Endothelial cell of umbilical vein (primary cell): ENCODE results near the gene ATF3. TPM values are rescaled to one million over a fixed set of nuclear protein-coding genes. Genes with fewer than 3 reads are reported as not detected.

ENCODE experiments used
- BruUV-seq: library from RNA; stranded (reverse); fragments of 400-500 nt; replicated peaks from 2 replicates; lab custom pipeline; 2021; lab: Mats Ljungman, UMichigan
- CTCF ChIA-PET: fragments of 300-600, 350-600 bp; sonication (Branson Sonifier 250); formaldehyde crosslinking; loops from one replicate; lab custom pipeline; 2021; ENCODE audit warnings: antibody characterized with exemption, inconsistent platforms; lab: Charles Lee
- POLR2A ChIA-PET: fragments of 300-600, 350-600 bp; sonication (Branson Sonifier 250); formaldehyde crosslinking; loops from one replicate; lab custom pipeline; 2021; ENCODE audit warnings: antibody characterized with exemption, inconsistent platforms; lab: Charles Lee
- DNase-seq: peaks from one replicate; pipeline ENCODE4 v3.0.0-alpha.2; 2011; ENCODE audit warnings: low read depth, low spot score
- FAIRE-seq: peaks from 2 replicates; lab custom pipeline; 2011; peaks lifted over from hg19 to GRCh38; lab: Jason Lieb, UNC
- H2AFZ ChIP-seq: 2 replicates; pipeline ENCODE4 v1.6.0; 2012; ENCODE audit warnings: low read depth, low read length, control low read depth, inconsistent platforms
- H3K27ac ChIP-seq: 2 replicates; pipeline ENCODE4 v1.5.1; 2011; ENCODE audit warnings: low read depth, mild to moderate bottlenecking, control low read depth, low read length, moderate library complexity; ENCODE audit not compliant: insufficient read depth
- H3K27me3 ChIP-seq, 2 experiments: 2 replicates each; pipeline versions ENCODE4 v1.6.0 to v1.6.1; 2011; ENCODE audit warnings: low read length in 2 of 2, mixed read lengths in 1 of 2; ENCODE audit not compliant: control insufficient read depth in 2 of 2, insufficient read depth in 2 of 2
- H3K36me3 ChIP-seq, 2 experiments: 2 replicates in 1 of 2; 3 replicates in 1 of 2; pipeline ENCODE4 v1.5.1; 2011; ENCODE audit warnings: low read length in 2 of 2, mild to moderate bottlenecking in 1 of 2, moderate library complexity in 1 of 2; ENCODE audit not compliant: control insufficient read depth in 2 of 2, insufficient read depth in 2 of 2; ENCODE audit errors: extremely low read depth in 1 of 2
- H3K4me1 ChIP-seq: 3 replicates; pipeline ENCODE4 v1.5.1; 2011; ENCODE audit warnings: mild to moderate bottlenecking, low read length; ENCODE audit not compliant: control insufficient read depth, insufficient read depth; ENCODE audit errors: extremely low read depth
- H3K4me2 ChIP-seq: 2 replicates; pipeline ENCODE4 v1.6.1; 2011; ENCODE audit warnings: low read length, control low read depth, mixed read lengths; ENCODE audit not compliant: insufficient read depth
- H3K4me3 ChIP-seq, 3 experiments: fragments of 200-600 bp in 1 of 3; sonication (generic), shearing (Covaris generic) in 1 of 3; replicated peaks in 1 of 3; 2 replicates each; pipeline ENCODE4 v1.5.1; 2011 to 2016; ENCODE audit warnings: control low read depth in 3 of 3, low read length in 3 of 3, mild to moderate bottlenecking in 2 of 3, inconsistent platforms in 1 of 3, low read depth in 1 of 3, moderate library complexity in 1 of 3; ENCODE audit not compliant: insufficient read depth in 1 of 3
- H3K79me2 ChIP-seq: 2 replicates; pipeline ENCODE4 v1.6.0; 2012; ENCODE audit warnings: low read length, inconsistent platforms; ENCODE audit not compliant: control insufficient read depth, insufficient read depth
- H3K9ac ChIP-seq: replicated peaks from 2 replicates; pipeline ENCODE3; 2011; ENCODE audit warnings: low read length, control low read depth; ENCODE audit not compliant: insufficient read depth; ENCODE audit errors: extremely low read depth
- H3K9me1 ChIP-seq: replicated peaks from 3 replicates; pipeline ENCODE4 v1.6.0; 2011; ENCODE audit warnings: mild to moderate bottlenecking, low read length; ENCODE audit not compliant: control insufficient read depth, insufficient read depth; ENCODE audit errors: extremely low read depth
- H3K9me3 ChIP-seq: replicated peaks from 2 replicates; pipeline ENCODE4 v1.5.1; 2012; ENCODE audit warnings: low read length, inconsistent platforms; ENCODE audit not compliant: control insufficient read depth, insufficient read depth
- H4K20me1 ChIP-seq: replicated peaks from 2 replicates; pipeline ENCODE3; 2011; ENCODE audit warnings: mild to moderate bottlenecking, low read length; ENCODE audit not compliant: control insufficient read depth, insufficient read depth; ENCODE audit errors: extremely low read depth
- EZH2 ChIP-seq: IDR thresholded peaks from 2 replicates; pipeline ENCODE4 v1.6.1; 2012; ENCODE audit warnings: borderline replicate concordance, low read depth, mild to moderate bottlenecking, moderate library complexity, low read length, inconsistent platforms; ENCODE audit not compliant: severe bottlenecking
- GATA2 ChIP-seq: IDR thresholded peaks from 2 replicates; pipeline ENCODE4 v1.7.0; 2011; ENCODE audit warnings: low read depth, mild to moderate bottlenecking, moderate library complexity, mixed read lengths, low read length; ENCODE audit not compliant: insufficient read length, insufficient read depth
- JUN ChIP-seq: IDR thresholded peaks from 2 replicates; pipeline ENCODE4 v1.6.1; 2011; ENCODE audit warnings: borderline replicate concordance, low read depth; ENCODE audit not compliant: insufficient read length, insufficient read depth
- MAX ChIP-seq: IDR thresholded peaks from 2 replicates; pipeline ENCODE4 v1.6.1; 2011; ENCODE audit not compliant: insufficient read depth, insufficient read length
- MYC ChIP-seq: IDR thresholded peaks from one replicate; pipeline ENCODE4 v1.6.1; 2011; ENCODE audit warnings: mild to moderate bottlenecking, low read depth, low read length
- POLR2A ChIP-seq: IDR thresholded peaks from 2 replicates; pipeline ENCODE4 v1.6.1; 2012; ENCODE audit warnings: low read depth, mild to moderate bottlenecking, control low read depth, low read length
- POLR2AphosphoS5 ChIP-seq: IDR thresholded peaks from 2 replicates; pipeline ENCODE4 v1.6.1; 2012; ENCODE audit warnings: low read depth, mild to moderate bottlenecking, control low read depth, low read length, moderate library complexity; ENCODE audit not compliant: insufficient read depth
- dilution Hi-C: fragments of 300-500 bp; cut with MboI; formaldehyde crosslinking; loops from one replicate; pipeline ENCODE4 v1.15.0; 2019; ENCODE audit warnings: low sequenced_read_pairs; ENCODE audit not compliant: extremely low pct_ligation_motif_present
- intact Hi-C: fragments of 100-400 bp; cut with micrococcal nuclease; formaldehyde crosslinking; loops from one replicate; pipeline ENCODE4 v1.10.0; 2022
- polyA plus RNA-seq, 4 experiments: library from polyadenylated mRNA; depleted of rRNA in 3 of 4; stranded (reverse) in 3 of 4; unstranded in 1 of 4; fragments of >200 nt; gene quantifications; 2 replicates each; pipeline versions ENCODE4 v1.2.1 to v1.2.3, GENCODE V29; 2011 to 2012; ENCODE audit warnings: missing spikeins in 1 of 4
- total RNA-seq: library from RNA; stranded (reverse); gene quantifications from 2 replicates; pipeline ENCODE4 v1.2.3, GENCODE V29; 2021

The ATF3 gene
- total and polyA plus RNA-seq, 2 donors (not counting 3 experiments of a cell fraction or from before 2014, with no cell fraction given) = 6.1 to 17.1 TPM

GRCh38 chr1:212597487-212597886 lies 11.1 kb upstream of the ATF3 start:
- TF ChIP-seq GATA2 = no peak
- no peak for TF ChIP-seq MAX
- no peak for TF ChIP-seq JUN
- no peak for TF ChIP-seq MYC
- TF ChIP-seq EZH2 = no peak
- no peak for TF ChIP-seq POLR2AphosphoS5
- TF ChIP-seq POLR2A = no peak
- DNase-seq (no peak), FAIRE-seq (no peak)
- no peaks in the 10 kb centered on the region for H3K79me2 ChIP-seq
- CTCF ChIA-PET = interaction anchor here (0.9 to 2.6 kb wide), 8 partner anchors 9 to 140 kb away, joined by 3 to 15 read pairs (median 6); partner anchors contain the start of gene ATF3
- no peak overlapping the region for H3K9ac ChIP-seq
- no peak overlapping the region for H3K4me2 ChIP-seq
- H2AFZ ChIP-seq = no peak overlapping the region
- BruUV-seq = no TSS peak
- H3K9me3 ChIP-seq = no peaks in the 10 kb centered on the region
- intact Hi-C loops (no loop called here), dilution Hi-C loops (no loop called here)
- H3K27ac ChIP-seq = no peak overlapping the region
- POLR2A ChIA-PET = interaction anchor here (2.2 kb wide), 1 partner anchor 11 kb away, joined by 44 read pairs; the partner anchor contains the start of gene ATF3
- H3K9me1 ChIP-seq = no peaks in the 10 kb centered on the region
- H3K36me3 ChIP-seq = no peaks in the 10 kb centered on the region
- H3K4me3 ChIP-seq = no peak overlapping the region
- H3K4me1 ChIP-seq = peaks cover 15% of the 10 kb centered on the region
- peaks cover 19 to 20% of the 10 kb centered on the region in 2 experiments for H3K27me3 ChIP-seq
- H4K20me1 ChIP-seq = no peaks in the 10 kb centered on the region
